HG03175 (cell line): ENCODE data around the gene RPS14.
"Not testable (repeated sequence)": the region's sequence is repeated elsewhere in the genome, so short reads cannot be mapped to it uniquely, and the experiment has no call there.

Experiments used
- ATAC-seq: cut with Tn5 transposase; IDR thresholded peaks from one replicate; pipeline ENCODE4 v1.9.1; 2021; ENCODE audit warnings: mild to moderate bottlenecking, moderate library complexity; ENCODE audit not compliant: unreplicated experiment

The RPS14 gene

DNA sequence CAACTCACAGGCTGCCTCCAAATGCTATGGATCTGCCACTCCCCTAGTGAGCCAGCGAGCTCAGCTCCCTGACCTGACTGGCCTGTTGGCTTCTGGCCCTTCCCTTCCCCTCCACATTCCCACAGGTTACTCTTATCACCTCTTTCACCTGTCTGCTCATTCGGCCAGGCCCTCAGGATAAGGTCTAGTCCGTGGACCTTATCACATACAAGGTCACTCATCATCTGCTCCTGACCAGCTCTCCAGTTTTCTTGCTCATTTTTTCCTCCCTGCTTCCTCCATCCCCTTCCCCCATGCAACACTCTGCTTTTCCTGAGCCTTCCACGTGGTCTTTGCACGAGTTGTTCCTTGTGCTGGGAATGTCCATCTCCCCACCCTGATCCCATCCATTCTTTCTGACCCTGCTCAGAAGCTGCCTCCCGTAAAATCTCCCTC, 32.5 kb upstream of the RPS14 start:
- ATAC-seq: no peak

DNA sequence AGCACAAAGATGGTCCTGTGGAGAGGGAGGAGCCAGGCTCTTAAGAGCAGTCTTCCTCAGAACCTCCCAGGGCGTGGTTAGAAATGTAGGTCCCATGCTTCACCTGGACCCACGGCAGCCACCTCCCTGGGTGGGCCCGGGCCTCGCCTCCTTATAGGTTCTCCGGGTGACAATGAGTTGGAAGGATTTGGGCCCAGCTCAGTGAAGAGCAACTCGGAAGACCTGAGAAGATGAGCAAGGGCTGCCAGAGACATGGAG, 32.1 kb upstream of the RPS14 start:
- ATAC-seq: no peak

DNA sequence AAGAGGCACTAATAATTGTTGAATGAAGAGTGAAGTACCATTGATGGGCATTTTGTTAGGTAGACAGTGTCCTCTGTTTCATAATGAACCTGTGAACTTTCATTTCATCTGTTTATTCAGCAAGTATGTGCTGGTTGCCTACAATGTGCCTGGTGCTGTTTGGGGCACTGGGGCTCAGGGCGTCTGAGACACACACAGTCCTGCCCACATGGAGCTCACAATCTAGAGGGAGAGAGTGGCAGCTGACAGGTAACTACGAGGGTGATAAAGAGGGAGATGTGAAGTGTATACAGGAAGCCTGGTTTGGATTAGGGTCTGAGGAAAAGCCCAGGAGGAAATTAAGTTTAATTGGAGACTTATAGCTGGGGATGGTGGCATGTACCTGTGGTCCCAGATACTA, 29.9 kb upstream of the RPS14 start:
- no peak for ATAC-seq

DNA sequence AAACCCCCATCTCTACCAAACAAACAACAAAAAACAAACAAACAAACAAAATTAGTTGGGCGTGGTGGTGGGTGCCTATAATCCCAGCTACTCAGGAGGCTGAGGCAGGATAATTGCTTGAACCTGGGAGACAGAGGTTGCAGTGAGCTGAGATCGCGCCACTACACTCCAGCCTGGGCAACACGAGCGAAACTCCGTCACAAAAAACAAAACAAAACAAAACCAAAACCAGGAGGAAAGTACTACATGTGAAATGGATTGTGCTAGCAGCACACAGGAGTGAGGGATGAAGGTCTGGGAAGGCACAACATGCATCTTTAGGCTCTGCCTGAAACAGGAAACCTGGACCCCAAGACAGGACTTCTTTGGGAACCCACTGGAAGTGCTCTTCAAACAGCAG, 27.0 kb upstream of the RPS14 start:
- not testable (repeated sequence) for ATAC-seq

DNA sequence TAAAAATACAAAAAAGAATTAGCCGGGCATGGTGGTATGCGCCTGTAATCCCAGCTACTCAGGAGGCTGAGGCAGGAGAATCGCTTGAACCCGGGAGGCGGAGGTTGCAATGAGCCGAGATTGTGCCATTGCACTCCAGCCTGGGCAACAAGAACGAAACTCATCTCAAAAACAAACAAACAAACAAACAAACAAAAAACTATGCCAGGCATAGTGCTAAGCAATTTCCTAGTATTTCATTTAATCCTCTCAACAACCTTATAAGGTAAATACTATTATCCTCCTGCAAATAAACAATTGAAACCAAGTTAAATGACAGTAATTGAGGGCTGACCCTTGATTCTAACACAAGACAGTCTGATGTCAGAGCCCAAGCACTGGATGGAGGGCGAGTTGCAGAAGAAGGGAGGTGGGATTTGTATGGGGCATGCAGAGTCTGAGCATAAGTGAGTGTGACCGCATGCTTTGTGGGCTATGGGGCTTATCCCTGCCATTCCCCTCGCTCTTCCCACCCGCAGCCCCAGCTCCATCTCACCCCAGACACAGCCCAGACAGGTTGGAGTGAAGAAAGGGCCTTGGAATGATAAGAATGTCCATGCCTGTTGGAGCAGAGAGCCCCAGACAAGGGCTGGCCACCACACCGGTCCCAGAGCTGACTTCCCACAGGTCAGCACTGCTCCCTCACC, 24.3 kb upstream of the RPS14 start:
- ATAC-seq: no peak

DNA sequence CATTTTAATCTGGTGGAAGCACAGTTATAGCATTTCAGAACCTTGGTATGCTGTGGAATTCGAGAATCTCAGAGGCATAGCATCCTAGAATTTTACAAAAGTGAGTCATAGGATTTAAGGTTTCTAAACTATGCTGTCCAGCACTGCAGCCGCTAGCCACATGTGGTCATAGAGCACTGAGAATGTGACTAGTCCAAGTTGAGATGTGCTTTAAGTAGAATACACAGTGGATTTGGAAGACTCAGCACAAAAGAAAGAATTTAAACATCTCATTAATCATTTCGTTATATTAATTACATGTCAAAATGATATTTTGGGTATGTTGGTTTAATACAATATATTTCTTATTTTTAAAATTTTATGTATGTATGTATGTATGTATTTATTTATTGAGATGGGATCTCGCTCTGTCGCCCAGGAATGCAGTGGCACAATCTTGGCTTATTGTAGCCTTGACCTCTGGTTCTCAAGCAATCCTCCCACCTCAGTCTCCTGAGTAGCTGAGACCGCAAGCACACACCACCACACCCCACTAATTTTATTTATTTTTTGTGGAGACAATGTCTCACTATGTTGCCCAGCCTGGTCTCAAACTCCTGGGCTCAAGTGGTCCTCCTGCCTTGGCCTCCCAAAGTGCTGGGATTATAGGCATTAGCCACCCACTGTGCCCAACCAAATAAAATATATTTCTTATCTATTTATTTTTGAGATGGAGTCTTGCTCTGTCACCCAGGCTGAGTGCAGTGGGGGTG, 20.4 kb upstream of the RPS14 start:
- ATAC-seq: no peak

DNA sequence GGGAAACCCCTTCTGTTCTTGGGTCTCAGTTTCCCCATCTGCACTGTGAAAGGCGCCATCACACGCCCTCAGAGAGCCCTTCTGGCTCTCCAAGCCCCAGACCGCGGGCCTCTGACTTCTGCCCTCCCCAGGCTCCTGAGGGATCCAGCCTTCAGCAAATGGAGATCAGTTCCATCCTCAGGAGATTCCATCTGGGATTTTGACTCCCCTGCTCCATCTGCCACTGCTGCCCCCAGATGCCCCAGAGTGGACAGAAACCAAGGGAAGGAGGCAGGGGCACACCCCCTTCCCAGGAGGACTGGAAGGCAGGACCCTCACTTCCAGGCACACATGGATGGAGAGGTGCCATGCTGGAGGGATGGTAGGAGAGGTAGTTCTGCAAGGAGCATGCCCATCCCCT, 18.7 kb upstream of the RPS14 start:
- no peak for ATAC-seq

DNA sequence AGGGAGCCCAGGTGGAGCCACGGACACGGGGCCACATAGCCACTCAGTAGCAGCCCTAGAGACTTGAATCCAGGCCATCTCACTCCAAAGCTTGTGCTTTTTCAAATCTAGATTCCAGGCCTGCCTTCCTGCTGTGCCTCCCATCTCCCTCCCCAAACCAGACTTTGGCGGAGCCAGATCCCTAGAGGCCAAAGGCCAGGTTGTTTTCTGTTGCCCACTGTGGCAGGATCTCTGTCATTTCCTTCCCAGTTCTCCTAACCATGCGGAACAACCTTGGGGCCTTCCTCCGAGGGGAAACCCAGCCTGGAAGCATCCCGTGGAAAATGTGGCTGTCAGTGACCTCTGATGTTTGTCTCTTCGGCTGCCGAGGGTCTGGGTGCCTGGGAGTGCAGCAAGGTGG, 16.4 kb upstream of the RPS14 start:
- no peak for ATAC-seq

DNA sequence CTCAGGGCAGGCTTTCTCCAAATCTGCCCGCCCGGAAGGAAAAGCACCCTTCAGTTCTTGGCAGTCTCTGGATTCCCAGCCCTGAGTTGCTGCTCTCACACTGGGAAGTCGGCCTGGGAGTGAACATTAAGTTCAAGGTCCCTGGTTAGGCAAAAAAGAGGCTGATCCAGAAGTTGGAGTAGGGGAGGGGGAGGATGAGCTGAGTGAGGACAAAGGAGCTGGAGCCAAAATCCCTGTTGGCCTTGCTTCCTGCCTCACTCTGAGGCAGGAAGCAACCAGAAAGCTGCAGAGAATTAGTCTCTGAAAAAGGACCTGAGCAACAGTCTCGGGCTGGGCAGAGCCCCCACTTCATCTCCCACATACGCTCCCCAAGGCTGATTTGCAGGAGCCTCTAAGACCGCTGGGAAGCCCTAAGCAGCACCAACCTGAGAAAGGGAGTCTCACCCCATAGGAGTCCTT, 15.0 kb upstream of the RPS14 start:
- no peak for ATAC-seq

DNA sequence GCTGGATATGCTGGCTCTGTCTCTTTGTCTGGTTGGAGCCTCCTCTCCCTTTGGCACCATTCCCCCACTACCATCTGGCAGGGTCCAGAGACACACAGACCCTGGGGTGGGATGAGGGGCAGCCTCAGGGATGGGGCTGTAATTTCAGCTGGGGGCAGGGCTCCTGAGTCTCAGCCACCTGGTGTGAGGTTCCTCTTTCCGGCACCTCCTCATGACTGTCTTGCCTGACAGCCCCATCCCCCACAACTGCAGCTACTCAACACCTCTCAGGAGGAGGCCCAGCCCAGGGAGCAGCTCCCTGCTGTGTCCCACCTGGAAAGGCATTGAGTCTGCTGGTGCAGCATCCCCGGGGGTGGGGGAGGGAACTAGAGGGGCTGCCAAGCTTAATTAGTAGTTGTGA, 11.7 kb upstream of the RPS14 start:
- peak; percentile 86 for ATAC-seq

DNA sequence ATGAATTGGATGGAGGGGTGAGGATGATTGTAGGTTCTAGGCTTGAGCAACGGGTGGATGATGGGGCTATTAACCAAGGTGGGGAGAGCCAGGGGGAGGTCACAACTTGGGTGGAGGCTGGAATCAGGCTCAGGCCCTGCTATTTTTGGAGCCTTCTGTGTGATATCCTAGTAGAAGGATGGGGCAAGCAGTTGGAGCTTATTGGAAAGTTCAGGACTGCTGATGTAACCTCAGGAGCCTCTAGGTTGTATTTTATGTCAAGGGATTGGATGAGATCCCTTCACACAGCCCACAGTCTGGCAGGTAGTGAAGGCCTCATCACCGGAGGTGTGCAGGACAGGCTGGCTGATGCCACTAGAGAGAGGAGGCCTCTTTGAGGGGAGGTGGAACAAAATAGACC, 11.2 kb upstream of the RPS14 start:
- ATAC-seq: no peak

DNA sequence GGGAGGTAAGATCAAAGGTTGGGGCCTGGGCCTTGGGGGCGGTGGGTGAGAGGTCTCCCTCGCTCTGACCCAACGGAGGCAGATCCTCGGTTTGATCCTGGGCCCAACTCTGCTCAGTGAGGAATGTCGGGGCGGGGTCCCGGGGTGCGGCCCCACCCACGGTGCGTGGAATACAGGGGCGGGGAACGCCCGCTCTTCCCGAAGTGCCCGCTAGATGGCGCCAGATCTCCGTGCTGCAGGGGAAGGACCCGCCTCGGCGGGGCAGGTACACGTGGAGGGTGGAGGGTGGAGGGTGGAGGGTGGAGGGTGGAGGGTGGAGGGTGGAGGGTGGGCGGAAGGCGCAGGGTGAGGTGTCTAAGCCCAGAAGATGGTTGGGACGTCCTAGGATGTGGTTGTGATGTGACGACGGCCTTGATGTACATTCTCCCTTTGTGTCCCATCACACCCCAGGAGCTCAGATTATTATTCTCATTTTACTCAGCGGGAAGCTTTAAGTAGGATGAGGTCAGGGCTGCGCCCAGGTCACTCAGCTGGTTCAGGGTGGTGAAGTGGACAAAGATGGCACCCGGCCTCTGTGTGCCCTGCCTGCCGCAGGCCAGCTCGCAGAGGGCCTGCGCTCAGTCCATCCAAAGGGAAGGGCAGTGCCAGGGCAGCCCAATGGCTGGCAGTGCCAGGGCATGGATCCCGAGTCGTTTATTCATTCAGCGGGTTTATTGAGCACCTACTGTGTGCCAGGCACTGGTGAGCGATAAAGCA, 9.4 kb upstream of the RPS14 start:
- ATAC-seq: peak; percentile 66

DNA sequence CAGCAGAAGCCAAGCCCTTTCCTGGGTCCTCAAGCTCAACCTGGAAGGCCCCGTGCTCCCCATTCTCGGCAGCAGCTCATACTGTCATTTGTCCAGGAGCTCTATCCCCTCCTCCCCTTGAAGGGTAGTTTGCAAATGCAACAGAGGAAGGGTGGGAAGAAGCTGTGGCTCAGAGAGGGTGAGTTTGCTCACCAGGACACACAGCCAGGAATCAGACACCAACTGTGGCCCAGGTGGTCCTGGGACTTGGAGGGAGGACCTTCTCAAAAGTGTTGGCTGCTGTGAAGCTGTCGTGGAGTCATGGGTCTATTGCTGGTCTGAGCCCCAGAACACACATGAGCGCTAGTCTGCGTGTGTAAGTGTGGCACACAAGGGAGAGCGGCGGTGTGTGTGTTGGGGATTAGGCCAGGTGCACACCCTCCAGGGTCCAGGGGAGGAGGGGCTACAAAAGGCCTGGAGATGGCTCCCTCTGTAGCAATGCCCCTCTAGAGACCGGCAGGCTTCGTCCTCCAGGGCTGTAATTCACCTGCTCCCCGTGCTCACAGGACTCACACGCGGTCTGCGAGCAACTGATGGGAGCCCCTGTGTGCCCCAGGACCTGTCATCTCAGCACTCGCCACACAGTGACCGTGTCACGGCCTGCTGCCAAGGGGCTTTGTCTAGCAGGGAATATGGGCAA, 8.2 kb upstream of the RPS14 start:
- ATAC-seq: no peak

DNA sequence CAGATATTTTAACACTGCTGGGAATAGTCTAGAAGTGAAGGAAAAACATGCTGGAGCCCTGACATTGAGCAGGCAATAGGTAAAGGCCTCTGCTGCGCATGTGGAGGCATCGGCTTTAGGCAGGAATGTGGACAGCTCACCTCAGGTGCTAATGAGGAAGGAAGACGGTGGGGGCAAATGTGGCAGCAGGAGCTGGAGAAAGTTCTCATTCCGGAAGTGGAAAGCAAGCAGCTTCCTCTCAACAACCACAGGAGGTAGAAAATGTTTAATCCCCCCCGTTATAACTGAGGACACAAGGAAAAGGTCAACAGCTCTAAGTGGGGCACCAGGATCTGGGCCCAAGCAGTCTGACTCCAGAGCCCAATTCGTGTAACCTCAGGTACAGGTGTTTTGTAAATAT, 7.6 kb upstream of the RPS14 start:
- ATAC-seq: no peak

DNA sequence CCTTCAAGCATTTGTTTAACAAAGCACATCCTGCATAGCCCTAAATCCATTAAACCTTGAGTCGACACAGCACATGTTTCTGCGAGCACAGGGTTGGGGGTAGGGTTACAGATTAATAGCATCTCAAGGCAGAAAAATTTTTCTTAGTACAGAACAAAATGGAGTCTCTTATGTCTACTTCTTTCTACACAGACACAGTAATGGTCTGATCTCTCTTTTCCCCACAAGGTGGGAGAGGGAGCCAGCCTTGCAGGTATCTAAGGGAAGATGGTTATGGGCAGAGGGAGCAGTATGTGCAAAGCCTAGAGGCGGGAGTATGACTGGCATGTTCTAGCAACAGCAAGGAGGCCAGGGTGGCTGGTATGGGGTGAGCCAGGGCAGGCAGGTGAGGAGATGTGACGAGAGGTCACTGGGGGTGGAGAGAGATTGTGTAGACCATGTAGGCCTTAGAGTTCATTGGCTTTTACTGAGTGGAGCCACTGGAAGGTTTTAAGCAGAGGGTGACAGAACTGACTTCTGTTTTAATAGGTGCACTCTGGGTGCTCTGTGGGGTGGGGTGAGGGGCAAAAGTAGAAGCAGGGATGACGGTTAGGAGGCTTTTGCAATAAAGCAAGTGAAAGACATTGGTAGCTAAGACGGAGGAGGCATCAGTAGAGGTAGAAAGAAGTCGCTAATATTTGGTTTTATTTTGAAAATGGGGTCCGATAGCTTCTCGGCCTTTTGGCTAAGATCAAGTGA, 5.1 kb upstream of the RPS14 start:
- ATAC-seq: no peak

DNA sequence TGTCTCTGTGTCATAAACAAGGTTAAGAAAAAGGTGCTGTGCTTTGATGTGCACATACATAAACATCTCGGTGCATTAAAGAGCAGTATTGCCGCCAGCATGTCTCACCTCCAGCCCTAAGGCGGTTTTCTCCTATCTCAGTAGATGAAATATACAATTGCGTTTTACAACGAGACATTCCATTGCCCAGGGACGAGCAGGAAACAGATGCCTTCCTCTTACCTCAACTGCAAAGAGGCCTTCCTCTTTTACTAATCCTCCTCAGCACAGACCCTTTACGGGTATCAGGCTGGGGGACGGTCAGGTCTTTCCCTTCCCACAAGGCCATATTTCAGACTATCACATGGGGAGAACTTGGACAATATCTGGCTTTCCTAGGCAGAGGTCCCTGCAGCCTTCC, 4.5 kb upstream of the RPS14 start:
- ATAC-seq: not testable (repeated sequence)

DNA sequence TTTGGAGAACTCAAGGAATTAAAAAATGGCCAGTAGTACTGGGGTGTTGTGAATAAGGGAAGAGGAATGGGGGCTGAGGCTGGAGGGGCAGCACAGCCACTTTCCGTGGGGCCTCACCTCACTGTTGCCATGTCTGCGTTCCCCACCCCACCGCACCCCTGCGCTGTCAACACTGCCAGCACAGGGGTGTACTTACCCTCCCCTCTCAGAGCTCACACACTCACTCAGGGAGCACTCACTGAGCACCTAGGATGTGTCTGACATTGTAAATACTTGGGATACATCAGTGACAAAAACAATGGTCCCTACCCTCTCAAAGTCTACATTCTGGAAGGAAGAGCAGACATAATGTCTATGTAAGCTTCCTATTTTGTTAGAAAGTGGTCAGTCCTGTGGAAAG, 3.4 kb upstream of the RPS14 start:
- no peak for ATAC-seq

DNA sequence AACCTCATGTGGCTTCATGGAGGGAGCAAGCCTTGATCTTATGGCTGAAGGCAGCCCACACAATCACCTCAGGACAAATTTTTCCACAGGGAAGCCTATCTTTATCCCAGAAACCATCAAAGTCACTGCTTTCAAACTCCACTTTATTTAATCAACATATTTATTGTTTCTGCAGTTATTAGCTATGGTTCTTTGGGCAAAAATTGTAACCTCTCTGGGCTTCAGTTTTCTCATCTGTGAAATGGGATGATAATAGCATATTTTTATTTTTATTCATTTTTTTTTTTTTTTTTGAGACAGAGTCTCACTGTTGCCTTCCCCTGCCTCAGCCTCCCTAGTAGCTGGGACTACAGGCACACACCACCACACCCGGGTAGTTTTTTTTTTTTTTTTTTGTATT, 2.1 kb upstream of the RPS14 start:
- ATAC-seq: no peak

DNA sequence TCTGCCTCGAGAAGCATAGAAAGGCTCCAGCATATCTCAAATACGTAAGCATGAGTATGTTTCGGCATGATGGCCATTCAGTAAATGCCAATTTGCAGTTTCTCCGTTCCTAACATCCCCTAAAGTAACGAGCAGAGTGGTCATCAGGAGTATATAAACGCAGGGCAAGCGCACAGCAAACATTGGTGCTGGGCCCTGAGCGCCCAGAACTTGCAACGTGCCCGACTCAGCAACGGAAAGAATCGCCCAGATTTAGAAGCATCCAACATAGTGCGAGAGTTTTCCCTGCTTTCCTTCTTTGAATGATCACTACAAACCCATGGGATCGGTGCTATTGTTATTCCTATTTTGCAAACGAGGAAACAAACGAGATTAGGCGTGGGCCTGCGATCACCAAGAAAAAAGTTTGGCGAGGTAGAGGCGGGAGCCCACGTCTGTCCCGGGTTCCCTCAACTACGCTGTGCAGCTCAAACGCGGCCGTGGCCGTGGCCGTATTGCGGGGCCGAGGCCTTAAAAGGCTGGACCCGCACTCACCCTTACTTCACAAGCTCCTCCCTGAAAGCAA, 505 bp downstream of the RPS14 start:
- peak; percentile 28 for ATAC-seq

DNA sequence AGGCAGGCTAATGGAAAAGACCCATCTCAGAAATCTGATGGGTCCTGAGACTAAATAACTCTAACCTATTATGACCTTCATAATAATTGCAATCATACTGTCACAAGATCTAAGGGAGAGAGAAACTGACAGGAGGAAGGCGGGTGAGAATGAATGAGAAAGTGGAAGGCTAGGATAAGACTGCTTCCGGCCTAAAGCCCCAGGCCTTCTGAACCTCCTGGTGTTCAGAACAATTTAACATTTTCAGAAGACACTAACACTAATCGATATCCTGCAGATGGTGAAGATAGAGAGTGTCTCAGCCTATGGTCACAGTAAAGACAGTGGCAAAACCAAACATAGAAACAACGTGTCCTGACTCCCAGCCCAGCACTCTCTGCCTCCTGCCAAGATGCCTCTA, 1.2 kb downstream of the RPS14 start:
- no peak for ATAC-seq

DNA sequence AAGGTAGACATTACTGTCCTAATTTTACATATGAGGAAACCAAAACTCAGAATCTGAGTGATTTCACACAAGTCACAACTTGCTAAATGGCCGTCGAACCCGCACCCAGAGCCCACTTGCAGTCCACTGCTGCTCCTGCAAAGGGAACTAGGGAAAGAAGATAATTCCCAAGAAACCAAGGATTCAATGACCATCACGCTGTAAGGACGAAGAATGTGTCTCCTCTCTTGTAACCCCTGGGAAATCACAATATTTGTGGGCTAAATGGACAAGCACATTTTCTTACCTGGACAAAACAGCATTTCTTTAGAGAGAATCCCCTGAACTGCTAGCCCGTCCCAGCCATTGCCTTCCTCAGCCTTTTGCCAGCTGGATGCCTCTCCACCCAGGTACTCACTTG, 2.4 kb downstream of the RPS14 start:
- ATAC-seq: no peak
